ENCODE data around the gene KRTAP5-10. TPM values are rescaled to one million over a fixed set of nuclear protein-coding genes. Genes with fewer than 3 reads are reported as not detected.
"Not testable (repeated sequence)": the region's sequence is repeated elsewhere in the genome, so short reads cannot be mapped to it uniquely, and the experiment has no call there.

The KRTAP5-10 gene, protein sequence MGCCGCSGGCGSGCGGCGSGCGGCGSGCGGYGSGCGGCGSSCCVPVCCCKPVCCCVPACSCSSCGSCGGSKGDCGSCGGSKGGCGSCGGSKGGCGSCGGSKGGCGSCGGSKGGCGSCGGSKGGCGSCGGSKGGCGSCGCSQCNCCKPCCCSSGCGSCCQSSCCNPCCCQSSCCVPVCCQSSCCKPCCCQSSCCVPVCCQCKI
- not detected for polyA plus RNA-seq (2012; ENCODE audit: insufficient read depth, insufficient read length)

GRCh38 chr11:71565263-71565662 lies at the start of gene KRTAP5-10:
TSS of gene KRTAP5-10 (plus strand) at chr11:71565563. CDS start at chr11:71565588, 25 bp downstream.
- no peak for DNase-seq (ENCODE audit: low read depth, low spot score)
- H3K4me3 ChIP-seq (ENCODE audit: low read length) = no peak within 1 kb of the TSS

- H3K4me3 ChIP-seq (ENCODE audit: low read length) = no peak overlapping the region
- DNase-seq (ENCODE audit: low read depth, low spot score) = no peak
These were observed 46.6 kb upstream of the KRTAP5-10 start for GRCh38 chr11:71518506-71519471.

DNA sequence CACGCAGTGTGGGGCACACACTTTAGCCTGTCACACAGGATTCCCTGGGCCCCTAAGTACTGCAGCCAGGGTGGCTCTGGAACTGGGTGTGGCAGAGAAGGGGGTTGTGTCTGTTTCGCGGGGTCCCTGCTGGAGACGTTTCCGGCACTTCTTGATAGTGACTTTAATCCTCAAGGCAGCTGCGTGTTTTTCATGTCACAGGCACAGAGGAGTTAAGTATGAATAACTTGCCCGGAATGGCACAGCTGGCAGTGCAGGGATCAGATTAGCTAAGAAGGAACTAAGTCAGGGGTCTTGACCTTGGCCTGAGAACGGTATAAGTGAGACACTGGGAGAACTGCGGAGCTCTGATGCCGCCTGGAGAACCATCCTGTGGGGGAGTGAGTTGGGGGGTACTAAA lies 45.8 kb upstream of the KRTAP5-10 start:
- no peak overlapping the region for H3K4me3 ChIP-seq (ENCODE audit: low read length)
- DNase-seq (ENCODE audit: low read depth, low spot score) = no peak

DNA sequence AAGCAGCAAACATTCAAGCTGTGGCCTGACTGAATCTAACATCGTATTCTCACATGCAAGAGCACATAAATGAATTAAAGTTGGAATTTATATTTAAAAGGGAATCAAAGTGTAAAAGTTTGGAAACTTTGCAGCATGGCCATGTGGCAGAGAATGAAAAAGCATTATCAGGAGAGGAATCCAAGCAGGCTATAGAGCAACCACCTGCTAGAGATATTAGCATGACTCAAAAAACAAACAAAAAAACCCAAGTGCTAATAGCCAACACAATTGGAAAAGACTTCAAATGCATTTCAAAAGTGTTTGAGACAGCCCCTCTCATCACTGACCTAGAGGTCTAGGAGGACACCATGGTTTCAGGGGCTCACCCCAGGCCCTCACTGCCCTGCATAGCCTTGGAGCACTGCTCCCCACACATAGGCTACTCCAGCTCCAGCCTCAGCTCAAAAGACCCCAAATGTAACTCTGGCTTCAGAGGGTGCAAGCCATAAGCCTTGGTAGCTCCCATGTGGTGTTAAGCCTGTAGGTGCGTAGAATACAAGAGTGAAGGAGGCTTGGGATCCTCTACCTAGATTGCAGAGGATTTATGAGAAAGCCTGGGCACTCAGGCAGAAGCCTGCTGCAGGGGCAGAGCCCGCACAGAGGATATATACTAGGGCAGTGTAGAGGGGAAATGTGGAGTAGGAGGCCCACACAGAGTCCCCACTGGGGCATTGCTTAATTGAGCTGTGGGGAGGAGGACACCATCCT lies 40.0 kb upstream of the KRTAP5-10 start:
- H3K4me3 ChIP-seq (ENCODE audit: low read length) = no peak overlapping the region
- no peak for DNase-seq (ENCODE audit: low read depth, low spot score)

- H3K4me3 ChIP-seq (ENCODE audit: low read length) = no peak overlapping the region
- no peak for DNase-seq (ENCODE audit: low read depth, low spot score)
These were observed 39.3 kb upstream of the KRTAP5-10 start for GRCh38 chr11:71525938-71526495.

DNA sequence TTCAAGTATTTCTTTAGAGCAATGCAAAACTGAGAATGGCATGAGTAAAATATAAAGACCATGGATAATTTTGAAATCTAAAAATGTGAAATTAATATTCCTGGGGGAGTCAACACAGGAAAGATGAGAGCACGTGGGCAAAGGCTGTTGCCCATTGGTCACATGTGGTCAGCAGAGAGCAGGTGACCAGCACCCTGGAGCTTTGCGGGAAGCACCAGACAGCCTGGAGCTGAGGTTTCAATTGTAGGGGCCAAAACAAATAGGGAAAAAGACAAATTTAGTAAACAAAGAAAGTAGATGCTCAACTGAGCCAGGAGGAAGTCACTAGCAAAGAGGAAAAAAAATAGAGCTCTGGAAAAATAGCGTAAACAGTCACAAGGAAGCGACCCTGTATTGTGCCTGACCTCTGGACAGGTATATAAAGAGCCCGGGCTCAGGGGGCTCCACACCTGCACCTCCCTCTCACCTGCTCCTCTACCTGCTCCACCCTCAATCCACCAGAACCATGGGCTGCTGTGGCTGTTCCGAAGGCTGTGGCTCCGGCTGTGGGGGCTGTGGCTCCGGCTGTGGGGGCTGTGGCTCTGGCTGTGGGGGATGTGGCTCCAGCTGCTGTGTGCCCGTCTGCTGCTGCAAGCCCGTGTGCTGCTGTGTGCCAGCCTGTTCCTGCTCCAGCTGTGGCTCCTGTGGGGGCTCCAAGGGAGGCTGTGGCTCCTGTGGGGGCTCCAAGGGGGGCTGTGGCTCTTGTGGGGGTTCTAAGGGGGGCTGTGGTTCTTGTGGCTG lies 38.4 kb upstream of the KRTAP5-10 start, which contains the start of gene KRTAP5-7:
Gene KRTAP5-7, plus strand, starts transcription at position 472 of the 780 bp plus-strand sequence. Its CDS starts 34 bp downstream, at position 506.
- not testable (repeated sequence) for DNase-seq (ENCODE audit: low read depth, low spot score); H3K4me3 ChIP-seq (ENCODE audit: low read length)

DNA sequence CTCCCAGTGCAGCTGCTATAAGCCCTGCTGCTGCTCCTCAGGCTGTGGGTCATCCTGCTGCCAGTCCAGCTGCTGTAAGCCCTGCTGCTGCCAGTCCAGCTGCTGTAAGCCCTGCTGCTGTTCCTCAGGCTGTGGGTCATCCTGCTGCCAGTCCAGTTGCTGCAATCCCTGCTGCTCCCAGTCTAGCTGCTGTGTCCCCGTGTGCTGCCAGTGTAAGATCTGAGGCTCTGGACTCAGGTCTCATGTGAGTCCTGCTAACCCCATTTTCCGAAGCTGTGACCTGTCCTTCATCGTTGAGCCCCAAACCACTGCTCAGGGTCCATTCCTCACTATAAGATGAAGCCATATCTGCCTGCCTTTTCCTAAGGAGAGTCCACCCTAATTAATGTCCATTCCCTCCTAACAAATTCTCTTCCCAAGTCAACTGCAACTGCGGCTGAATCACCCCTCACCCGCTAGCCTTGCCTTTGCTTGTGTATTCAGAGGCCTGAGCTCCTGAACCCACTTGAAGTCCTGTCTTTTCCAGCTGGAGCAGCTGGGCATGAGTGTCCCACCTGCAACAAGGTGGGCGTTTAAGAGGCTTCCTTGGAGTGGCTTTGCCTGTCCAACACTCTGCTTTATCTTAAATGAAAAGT lies 37.7 kb upstream of the KRTAP5-10 start:
- DNase-seq (ENCODE audit: low read depth, low spot score) = no peak
- no peak overlapping the region for H3K4me3 ChIP-seq (ENCODE audit: low read length)

GRCh38 chr11:71530602-71531001 lies 34.8 kb upstream of the KRTAP5-10 start:
- no peak for DNase-seq (ENCODE audit: low read depth, low spot score)
- no peak overlapping the region for H3K4me3 ChIP-seq (ENCODE audit: low read length)

- no peak for DNase-seq (ENCODE audit: low read depth, low spot score)
These were observed 33.2 kb upstream of the KRTAP5-10 start for GRCh38 chr11:71532036-71532610.

GRCh38 chr11:71534711-71535608 lies 30.4 kb upstream of the KRTAP5-10 start:
- H3K4me3 ChIP-seq (ENCODE audit: low read length); DNase-seq (ENCODE audit: low read depth, low spot score): not testable (repeated sequence)

More at GRCh38 chr11:71532036-71532610, 33.2 kb upstream of the KRTAP5-10 start:
- H3K4me3 ChIP-seq (ENCODE audit: low read length) = no peak overlapping the region

- H3K4me3 ChIP-seq (ENCODE audit: low read length) = no peak overlapping the region
- DNase-seq (ENCODE audit: low read depth, low spot score) = no peak
These were observed 29.5 kb upstream of the KRTAP5-10 start for GRCh38 chr11:71535825-71536224.

DNA sequence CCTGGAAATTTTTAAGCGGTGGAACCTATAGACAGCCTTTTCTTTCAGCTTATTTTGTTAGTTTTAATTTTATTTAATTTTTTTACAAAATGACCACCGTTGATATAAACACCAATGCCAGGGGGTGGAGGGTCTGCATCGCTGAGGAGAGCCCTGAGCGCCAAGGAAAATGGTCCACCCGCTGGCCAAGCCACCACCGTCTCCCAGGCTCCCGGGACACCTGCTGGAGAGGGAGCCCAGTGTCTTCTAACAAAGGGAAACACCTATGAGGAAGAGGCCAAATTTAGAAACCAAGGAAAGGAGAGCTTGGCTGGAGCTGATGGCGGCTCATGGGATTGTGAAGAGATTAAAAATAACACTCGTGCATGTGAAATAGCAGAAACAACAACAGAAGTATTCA lies 27.8 kb upstream of the KRTAP5-10 start:
- no peak for DNase-seq (ENCODE audit: low read depth, low spot score)
- H3K4me3 ChIP-seq (ENCODE audit: low read length) = no peak overlapping the region

DNA sequence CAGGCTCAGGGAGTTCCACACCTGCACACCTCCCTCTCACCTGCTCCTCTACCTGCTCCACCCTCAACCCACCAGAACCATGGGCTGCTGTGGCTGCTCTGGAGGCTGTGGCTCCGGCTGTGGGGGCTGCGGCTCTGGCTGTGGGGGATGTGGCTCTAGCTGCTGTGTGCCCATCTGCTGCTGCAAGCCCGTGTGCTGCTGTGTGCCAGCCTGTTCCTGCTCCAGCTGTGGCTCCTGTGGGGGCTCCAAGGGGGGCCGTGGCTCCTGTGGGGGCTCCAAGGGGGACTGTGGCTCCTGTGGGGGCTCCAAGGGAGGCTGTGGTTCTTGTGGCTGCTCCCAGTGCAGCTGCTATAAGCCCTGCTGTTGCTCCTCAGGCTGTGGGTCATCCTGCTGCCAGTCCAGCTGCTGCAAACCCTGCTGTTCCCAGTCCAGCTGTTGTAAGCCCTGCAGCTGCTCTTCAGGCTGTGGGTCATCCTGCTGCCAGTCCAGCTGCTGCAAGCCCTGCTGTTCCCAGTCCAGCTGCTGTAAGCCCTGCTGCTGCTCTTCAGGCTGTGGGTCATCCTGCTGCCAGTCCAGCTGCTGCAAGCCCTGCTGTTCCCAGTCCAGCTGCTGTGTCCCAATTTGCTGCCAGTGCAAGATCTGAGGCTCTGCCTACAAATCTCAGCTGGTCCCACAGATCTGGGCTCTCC lies 27.2 kb upstream of the KRTAP5-10 start, which contains the start of gene KRTAP5-8:
Gene KRTAP5-8, plus strand, starts transcription at position 49 of the 689 bp plus-strand sequence. Its CDS starts 31 bp downstream, at position 80.
- H3K4me3 ChIP-seq (ENCODE audit: low read length); DNase-seq (ENCODE audit: low read depth, low spot score): not testable (repeated sequence)

GRCh38 chr11:71538666-71538990 lies 26.7 kb upstream of the KRTAP5-10 start:
- no peak overlapping the region for H3K4me3 ChIP-seq (ENCODE audit: low read length)
- DNase-seq (ENCODE audit: low read depth, low spot score) = no peak

DNA sequence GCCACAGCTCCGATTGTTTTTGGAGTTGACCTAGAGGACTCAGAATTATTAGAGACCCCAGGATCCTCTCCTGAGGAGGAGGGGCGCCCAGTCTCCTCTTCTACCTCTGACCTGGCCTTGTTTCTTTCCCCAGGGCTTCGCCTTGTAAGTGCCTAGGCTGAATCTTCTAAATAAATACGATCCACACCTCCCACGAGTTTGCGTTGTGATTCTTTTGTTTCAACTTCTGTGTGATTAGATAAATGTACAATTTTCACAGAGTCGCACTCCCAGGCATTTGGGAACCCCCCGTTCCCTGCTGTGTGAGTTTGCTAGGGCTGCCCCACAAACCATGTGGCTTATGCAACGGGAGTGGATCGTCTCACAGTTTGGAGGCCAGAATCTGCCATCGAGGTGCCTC lies 26.3 kb upstream of the KRTAP5-10 start:
- no peak for DNase-seq (ENCODE audit: low read depth, low spot score)
- no peak overlapping the region for H3K4me3 ChIP-seq (ENCODE audit: low read length)

DNA sequence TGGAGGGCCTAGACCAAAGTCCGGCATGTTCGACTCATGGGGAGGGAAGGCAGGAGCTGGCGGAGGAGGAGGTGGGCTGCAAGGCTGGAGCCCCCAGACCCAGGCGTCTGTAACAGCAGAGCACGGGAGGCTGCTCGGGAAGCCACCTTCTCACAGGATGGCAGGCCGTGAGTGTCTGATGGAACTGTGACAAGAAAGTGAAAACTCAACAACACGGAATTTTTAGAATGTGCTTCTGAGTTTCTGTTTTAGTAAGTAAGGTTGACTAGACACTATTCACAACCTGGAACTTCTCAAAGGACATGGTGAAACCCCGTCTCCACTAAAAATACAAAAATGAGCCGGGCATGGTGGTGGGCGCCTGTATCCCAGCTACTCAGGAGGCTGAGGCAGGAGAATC lies 25.4 kb upstream of the KRTAP5-10 start:
- not testable (repeated sequence) for DNase-seq (ENCODE audit: low read depth, low spot score); H3K4me3 ChIP-seq (ENCODE audit: low read length)
